ENCODE data around the gene UGT1A3. TPM values are rescaled to one million over a fixed set of nuclear protein-coding genes. Genes with fewer than 3 reads are reported as not detected.

The UGT1A3 gene
- total and polyA plus RNA-seq, 3 experiments from 2014 or later: not detected

Other genes with a start within 250 kb of the UGT1A3 start
- gene USP40, start 162.3 kb upstream of the UGT1A3 start, total RNA-seq: 10 to 100 TPM; 13.3 to 14.8 TPM
- 5.4 TPM for gene USP40, start 162.3 kb upstream of the UGT1A3 start, polyA plus RNA-seq
- not detected for gene UGT1A8, start 111.4 kb upstream of the UGT1A3 start, total RNA-seq
- not detected for gene UGT1A8, start 111.4 kb upstream of the UGT1A3 start, polyA plus RNA-seq
- gene UGT1A10, start 92.6 kb upstream of the UGT1A3 start, total RNA-seq: not detected
- gene UGT1A10, start 92.6 kb upstream of the UGT1A3 start, polyA plus RNA-seq: not detected
- gene UGT1A9, start 57.1 kb upstream of the UGT1A3 start, total RNA-seq: not detected
- gene UGT1A9, start 57.1 kb upstream of the UGT1A3 start, polyA plus RNA-seq: not detected
- not detected for gene UGT1A7, start 47.1 kb upstream of the UGT1A3 start, total RNA-seq
- not detected for gene UGT1A7, start 47.1 kb upstream of the UGT1A3 start, polyA plus RNA-seq
- gene UGT1A6, start 36.2 kb upstream of the UGT1A3 start, total RNA-seq: not detected
- not detected for gene UGT1A6, start 36.2 kb upstream of the UGT1A3 start, polyA plus RNA-seq
- gene UGT1A5, start 16.1 kb upstream of the UGT1A3 start, total RNA-seq: not detected
- not detected for gene UGT1A5, start 16.1 kb upstream of the UGT1A3 start, polyA plus RNA-seq
- not detected for gene UGT1A4, start 10.3 kb upstream of the UGT1A3 start, total RNA-seq
- gene UGT1A4, start 10.3 kb upstream of the UGT1A3 start, polyA plus RNA-seq: not detected
- gene UGT1A1, start 31.2 kb downstream of the UGT1A3 start, total RNA-seq: not detected
- gene UGT1A1, start 31.2 kb downstream of the UGT1A3 start, polyA plus RNA-seq: not detected
- gene MROH2A, start 49.3 kb downstream of the UGT1A3 start, total RNA-seq: not detected
- gene MROH2A, start 49.3 kb downstream of the UGT1A3 start, polyA plus RNA-seq: not detected
- 10 to 100 TPM; 37.9 to 41.2 TPM for gene HJURP, start 125.5 kb downstream of the UGT1A3 start, total RNA-seq
- gene HJURP, start 125.5 kb downstream of the UGT1A3 start, polyA plus RNA-seq: not detected
- gene TRPM8, start 188.3 kb downstream of the UGT1A3 start, total RNA-seq: not detected
- not detected for gene TRPM8, start 188.3 kb downstream of the UGT1A3 start, polyA plus RNA-seq

All from CD8-positive, alpha-beta memory T cell (primary cell).